Measurements from ENCODE around the gene SELENOP. TPM values are rescaled to one million over a fixed set of nuclear protein-coding genes. Genes with fewer than 3 reads are reported as not detected.

Gene SELENOP
- total RNA-seq, 1 donor from 2014 or later, result not detected

GRCh38 chr5:42799668-42800114 lies 12.0 kb downstream of the SELENOP start:
- no peak for DNase-seq (ENCODE audit: low spot score)
- Mint-ChIP-seq H3K36me3 (ENCODE audit: low read depth) (no peaks in the 10 kb centered on the region), H3K4me3 (no peak overlapping the region), H3K4me1 (ENCODE audit: low read depth) (no peaks in the 10 kb centered on the region), H3K9me3 (no peaks in the 10 kb centered on the region), H3K27me3 (ENCODE audit: insufficient read depth) (no peaks in the 10 kb centered on the region), H3K27ac (no peak overlapping the region)
- intact Hi-C loops (cut with micrococcal nuclease), result no loop called here

GRCh38 chr5:42799241-42799608 lies 12.5 kb downstream of the SELENOP start:
- H3K9me3 Mint-ChIP-seq, result no peaks in the 10 kb centered on the region
- H3K36me3 Mint-ChIP-seq (ENCODE audit: low read depth), result no peaks in the 10 kb centered on the region
- no peaks in the 10 kb centered on the region for H3K4me1 Mint-ChIP-seq (ENCODE audit: low read depth)
- no peak overlapping the region for H3K4me3 Mint-ChIP-seq
- intact Hi-C loops (cut with micrococcal nuclease), result no loop called here
- no peak overlapping the region for H3K27ac Mint-ChIP-seq
- H3K27me3 Mint-ChIP-seq (ENCODE audit: insufficient read depth), result no peaks in the 10 kb centered on the region
- DNase-seq (ENCODE audit: low spot score), result no peak

- Mint-ChIP-seq H3K9me3 (no peaks in the 10 kb centered on the region), H3K36me3 (ENCODE audit: low read depth) (no peaks in the 10 kb centered on the region), H3K4me3 (no peak overlapping the region), H3K4me1 (ENCODE audit: low read depth) (no peaks in the 10 kb centered on the region), H3K27ac (no peak overlapping the region), H3K27me3 (ENCODE audit: insufficient read depth) (no peaks in the 10 kb centered on the region)
- intact Hi-C loops (cut with micrococcal nuclease), result no loop called here
- DNase-seq (ENCODE audit: low spot score), result no peak
These were observed 13.1 kb downstream of the SELENOP start for GRCh38 chr5:42798284-42799240.

- Mint-ChIP-seq H3K27me3 (ENCODE audit: insufficient read depth) (no peaks in the 10 kb centered on the region), H3K4me3 (no peak overlapping the region), H3K4me1 (ENCODE audit: low read depth) (no peaks in the 10 kb centered on the region), H3K27ac (no peak overlapping the region), H3K9me3 (peaks cover 21% of the 10 kb centered on the region), H3K36me3 (ENCODE audit: low read depth) (peaks cover 5% of the 10 kb centered on the region)
- DNase-seq (ENCODE audit: low spot score), result no peak
- intact Hi-C loops (cut with micrococcal nuclease), result no loop called here
These were observed 20.5 kb downstream of the SELENOP start for GRCh38 chr5:42791151-42791550.

- no peak for DNase-seq (ENCODE audit: low spot score)
- Mint-ChIP-seq H3K36me3 (ENCODE audit: low read depth) (peaks cover 5% of the 10 kb centered on the region), H3K27ac (no peak overlapping the region), H3K4me3 (no peak overlapping the region), H3K4me1 (ENCODE audit: low read depth) (no peaks in the 10 kb centered on the region), H3K27me3 (ENCODE audit: insufficient read depth) (no peaks in the 10 kb centered on the region), H3K9me3 (peaks cover 27% of the 10 kb centered on the region)
- intact Hi-C loops (cut with micrococcal nuclease), result no loop called here
These were observed 23.8 kb downstream of the SELENOP start for GRCh38 chr5:42787845-42788244.

GRCh38 chr5:42787073-42787472 lies 24.6 kb downstream of the SELENOP start:
- peaks cover 5% of the 10 kb centered on the region for H3K36me3 Mint-ChIP-seq (ENCODE audit: low read depth)
- intact Hi-C loops (cut with micrococcal nuclease), result no loop called here
- peaks cover 27% of the 10 kb centered on the region for H3K9me3 Mint-ChIP-seq
- H3K4me3 Mint-ChIP-seq, result no peak overlapping the region
- no peaks in the 10 kb centered on the region for H3K4me1 Mint-ChIP-seq (ENCODE audit: low read depth)
- H3K27me3 Mint-ChIP-seq (ENCODE audit: insufficient read depth), result no peaks in the 10 kb centered on the region
- DNase-seq (ENCODE audit: low spot score), result no peak
- no peak overlapping the region for H3K27ac Mint-ChIP-seq

GRCh38 chr5:42785756-42786155 lies 25.9 kb downstream of the SELENOP start:
- intact Hi-C loops (cut with micrococcal nuclease), result no loop called here
- H3K27ac Mint-ChIP-seq, result no peak overlapping the region
- H3K27me3 Mint-ChIP-seq (ENCODE audit: insufficient read depth), result no peaks in the 10 kb centered on the region
- no peak overlapping the region for H3K4me3 Mint-ChIP-seq
- H3K4me1 Mint-ChIP-seq (ENCODE audit: low read depth), result no peaks in the 10 kb centered on the region
- no peak for DNase-seq (ENCODE audit: low spot score)
- peaks cover 5% of the 10 kb centered on the region for H3K36me3 Mint-ChIP-seq (ENCODE audit: low read depth)
- H3K9me3 Mint-ChIP-seq, result peaks cover 27% of the 10 kb centered on the region

GRCh38 chr5:42784132-42784531 lies 27.6 kb downstream of the SELENOP start:
- Mint-ChIP-seq H3K27me3 (ENCODE audit: insufficient read depth) (no peaks in the 10 kb centered on the region), H3K9me3 (peaks cover 25% of the 10 kb centered on the region), H3K27ac (no peak overlapping the region), H3K36me3 (ENCODE audit: low read depth) (peaks cover 5% of the 10 kb centered on the region), H3K4me3 (no peak overlapping the region), H3K4me1 (ENCODE audit: low read depth) (peaks cover 2% of the 10 kb centered on the region)
- intact Hi-C loops (cut with micrococcal nuclease), result no loop called here
- no peak for DNase-seq (ENCODE audit: low spot score)

- no peak overlapping the region for H3K27ac Mint-ChIP-seq
- H3K36me3 Mint-ChIP-seq (ENCODE audit: low read depth), result peaks cover 3% of the 10 kb centered on the region
- intact Hi-C loops (cut with micrococcal nuclease), result no loop called here
- H3K9me3 Mint-ChIP-seq, result peaks cover 11% of the 10 kb centered on the region
- no peaks in the 10 kb centered on the region for H3K27me3 Mint-ChIP-seq (ENCODE audit: insufficient read depth)
- DNase-seq (ENCODE audit: low spot score), result no peak
- H3K4me1 Mint-ChIP-seq (ENCODE audit: low read depth), result peaks cover 10% of the 10 kb centered on the region
- no peak overlapping the region for H3K4me3 Mint-ChIP-seq
These were observed 30.1 kb downstream of the SELENOP start for GRCh38 chr5:42781584-42781983.

- Mint-ChIP-seq H3K27me3 (ENCODE audit: insufficient read depth) (no peaks in the 10 kb centered on the region), H3K9me3 (no peaks in the 10 kb centered on the region), H3K4me3 (no peak overlapping the region), H3K36me3 (ENCODE audit: low read depth) (no peaks in the 10 kb centered on the region), H3K27ac (no peak overlapping the region), H3K4me1 (ENCODE audit: low read depth) (peaks cover 10% of the 10 kb centered on the region)
- intact Hi-C loops (cut with micrococcal nuclease), result no loop called here
- DNase-seq (ENCODE audit: low spot score), result no peak
These were observed 32.6 kb downstream of the SELENOP start for GRCh38 chr5:42779083-42779482.

- Mint-ChIP-seq H3K9me3 (no peaks in the 10 kb centered on the region), H3K27ac (no peak overlapping the region), H3K27me3 (ENCODE audit: insufficient read depth) (peaks cover 1% of the 10 kb centered on the region), H3K4me3 (no peak overlapping the region), H3K36me3 (ENCODE audit: low read depth) (no peaks in the 10 kb centered on the region), H3K4me1 (ENCODE audit: low read depth) (no peaks in the 10 kb centered on the region)
- no peak for DNase-seq (ENCODE audit: low spot score)
- intact Hi-C loops (cut with micrococcal nuclease), result no loop called here
These were observed 39.3 kb downstream of the SELENOP start for GRCh38 chr5:42772265-42772993.

GRCh38 chr5:42770003-42770402 lies 41.7 kb downstream of the SELENOP start:
- Mint-ChIP-seq H3K27ac (no peak overlapping the region), H3K9me3 (no peaks in the 10 kb centered on the region), H3K4me3 (no peak overlapping the region), H3K4me1 (ENCODE audit: low read depth) (no peaks in the 10 kb centered on the region), H3K36me3 (ENCODE audit: low read depth) (no peaks in the 10 kb centered on the region), H3K27me3 (ENCODE audit: insufficient read depth) (peaks cover 10% of the 10 kb centered on the region)
- intact Hi-C loops (cut with micrococcal nuclease), result no loop called here
- DNase-seq (ENCODE audit: low spot score), result no peak

GRCh38 chr5:42768106-42768504 lies 43.6 kb downstream of the SELENOP start:
- Mint-ChIP-seq H3K4me1 (ENCODE audit: low read depth) (no peaks in the 10 kb centered on the region), H3K27ac (no peak overlapping the region), H3K27me3 (ENCODE audit: insufficient read depth) (peaks cover 10% of the 10 kb centered on the region), H3K36me3 (ENCODE audit: low read depth) (no peaks in the 10 kb centered on the region), H3K4me3 (no peak overlapping the region), H3K9me3 (no peaks in the 10 kb centered on the region)
- intact Hi-C loops (cut with micrococcal nuclease), result loop anchor here (5.0 kb wide), 3 partner anchors 119 to 711 kb away; no protein-coding TSS in a partner anchor
- DNase-seq (ENCODE audit: low spot score), result no peak

Data from activated T-helper 1 cell treated with anti-CD3 and anti-CD28 coated beads, Interleukin-12 subunit alpha, Interleukin-12 subunit beta, Interleukin-2, Interleukin-4 antibody, amounts not matched to agents 30 ng/mL and 10 ng/mL and 1 ng/mL, durations not matched to agents 14 hours and 24 hours and 36 hours (primary cell).